HG03442 (cell line): Measurements from ENCODE around the gene CLRN1.

Source experiments
- ATAC-seq: cut with Tn5 transposase; IDR thresholded peaks from one replicate; pipeline ENCODE4 v1.9.1; 2021; ENCODE audit warnings: mild to moderate bottlenecking, moderate library complexity; ENCODE audit not compliant: unreplicated experiment

CLRN1 gene

DNA sequence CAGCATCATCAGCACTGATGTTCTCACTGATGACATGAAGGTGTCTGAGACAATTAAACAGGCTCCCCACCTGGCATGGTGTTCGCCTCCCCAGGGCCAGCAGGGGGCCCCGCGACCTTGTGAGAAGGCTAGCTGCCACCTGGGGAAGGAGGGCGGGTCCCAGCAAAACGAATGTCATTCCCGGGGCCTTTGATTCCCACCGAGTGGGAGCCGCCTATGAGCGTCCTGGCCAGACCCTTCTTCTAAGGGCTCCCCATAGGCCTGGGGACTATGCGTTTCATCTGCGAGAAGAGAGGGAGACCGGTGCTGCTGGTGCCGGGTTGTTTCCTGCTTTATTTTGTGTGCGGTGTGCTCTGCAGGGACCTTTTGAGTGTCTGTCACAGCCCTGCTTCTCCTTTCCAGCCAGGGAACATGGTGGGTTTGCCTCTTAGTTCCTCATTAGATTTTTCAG, 46.8 kb downstream of the CLRN1 start:
- ATAC-seq = peak; percentile 93

DNA sequence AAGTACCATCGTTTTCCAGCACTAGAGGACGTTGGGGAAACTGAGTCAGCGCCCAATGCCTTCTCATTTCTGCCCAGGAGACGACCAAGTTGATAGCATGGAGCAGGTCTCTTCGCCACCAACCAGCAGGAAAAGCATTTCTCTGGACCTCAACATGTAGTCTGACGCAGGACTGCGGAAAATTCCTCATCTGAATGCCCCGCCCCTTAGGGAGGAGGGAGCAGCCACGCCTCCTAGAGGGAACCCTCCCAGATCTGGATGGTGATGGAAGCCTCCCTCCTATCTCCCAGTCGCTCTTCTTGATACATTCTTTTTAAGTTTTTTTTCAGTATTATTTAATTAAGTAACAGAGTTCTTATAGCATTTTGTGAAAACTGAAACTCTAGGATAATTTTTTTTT, 49.9 kb downstream of the CLRN1 start:
- ATAC-seq = no peak

GRCh38 chr3:150921209-150921608, 51.3 kb downstream of the CLRN1 start:
- no peak for ATAC-seq

DNA sequence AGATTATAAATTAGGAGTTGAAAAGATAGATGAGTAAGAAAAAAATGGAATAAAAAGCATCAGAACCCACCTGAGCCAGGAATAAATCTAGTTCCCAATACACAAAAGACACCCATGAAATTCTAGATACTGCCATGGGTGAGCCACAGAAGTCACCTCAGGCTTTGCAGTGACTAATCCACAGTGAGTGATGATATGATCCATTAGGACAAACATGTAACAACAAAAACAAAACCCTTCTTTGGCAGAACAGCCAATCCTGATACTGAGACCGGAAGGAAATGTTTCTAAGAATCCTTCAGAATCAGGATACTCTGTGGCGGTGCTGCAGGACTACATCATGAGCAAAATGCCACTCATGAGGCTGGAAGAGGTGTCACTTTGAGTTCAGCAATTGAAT, 52.3 kb downstream of the CLRN1 start:
- no peak for ATAC-seq

GRCh38 chr3:150917951-150918350, 54.6 kb downstream of the CLRN1 start:
- no peak for ATAC-seq

GRCh38 chr3:150913133-150913922, 59.2 kb downstream of the CLRN1 start:
- no peak for ATAC-seq

GRCh38 chr3:150912501-150912900, 60.0 kb downstream of the CLRN1 start:
- no peak for ATAC-seq

DNA sequence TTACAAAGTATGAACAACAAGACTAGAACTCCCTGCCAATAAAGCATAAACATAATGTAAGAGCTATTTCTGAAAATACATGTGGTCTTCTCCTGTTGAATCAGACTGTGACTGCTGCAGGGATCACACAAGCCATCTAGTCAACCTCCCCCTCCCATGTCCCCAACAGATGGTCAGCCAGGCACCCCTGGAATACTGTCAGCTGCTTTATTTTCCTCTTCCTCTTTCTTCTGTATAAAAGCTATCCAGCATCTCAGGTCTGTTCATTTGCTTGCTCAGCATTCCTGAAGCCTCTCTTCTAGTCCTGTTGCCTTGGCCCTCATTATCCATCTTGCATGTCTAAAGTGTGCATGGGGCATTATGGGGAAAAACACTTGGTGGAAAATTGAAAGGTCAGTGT, 60.8 kb downstream of the CLRN1 start:
- ATAC-seq = no peak

DNA sequence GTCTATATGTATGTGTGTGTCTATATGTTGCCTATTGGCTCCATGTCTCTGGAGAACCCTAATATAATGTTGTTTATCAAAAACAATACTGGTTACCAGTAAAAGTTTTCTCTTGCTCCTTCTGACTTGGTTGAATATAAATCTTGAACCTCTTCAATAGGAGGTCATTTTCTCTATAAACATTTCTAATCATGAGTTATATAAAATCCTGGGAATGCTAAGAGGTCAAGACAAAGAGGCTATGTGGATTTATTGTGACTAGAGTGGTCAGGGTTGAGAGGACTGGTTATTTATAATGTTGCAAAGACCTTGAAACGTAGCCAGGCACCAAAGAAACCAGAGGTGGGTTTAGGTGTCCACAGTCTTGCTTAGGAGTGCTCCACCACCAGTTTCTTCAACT, 66.1 kb downstream of the CLRN1 start:
- ATAC-seq = no peak

DNA sequence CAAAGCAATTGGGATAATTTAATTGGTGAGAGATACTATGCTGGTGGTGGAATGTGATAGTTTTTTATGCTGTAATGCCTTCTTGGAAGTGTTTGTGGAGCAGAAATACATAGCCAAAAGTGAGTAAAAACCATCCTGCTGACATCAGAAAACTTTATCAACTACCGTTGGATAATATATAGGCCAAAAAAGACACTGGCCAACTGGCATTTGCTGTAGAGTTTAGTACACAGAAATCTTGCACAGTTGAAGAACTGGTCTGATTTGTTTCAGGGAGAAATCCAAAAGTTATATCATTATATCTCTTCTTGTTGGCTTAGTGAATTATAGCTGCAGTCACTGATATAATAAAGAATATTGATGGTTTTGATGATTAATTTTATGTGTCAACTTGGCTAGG, 66.8 kb downstream of the CLRN1 start:
- no peak for ATAC-seq

- ATAC-seq = no peak
These were observed 67.2 kb downstream of the CLRN1 start, which contains the start of gene MINDY4B for GRCh38 chr3:150905339-150905738. TSS of gene MINDY4B (minus strand) at chr3:150905439. CDS start at chr3:150905439, 0 bp downstream.

- ATAC-seq = no peak
These were observed 69.5 kb downstream of the CLRN1 start for GRCh38 chr3:150902988-150903387.

DNA sequence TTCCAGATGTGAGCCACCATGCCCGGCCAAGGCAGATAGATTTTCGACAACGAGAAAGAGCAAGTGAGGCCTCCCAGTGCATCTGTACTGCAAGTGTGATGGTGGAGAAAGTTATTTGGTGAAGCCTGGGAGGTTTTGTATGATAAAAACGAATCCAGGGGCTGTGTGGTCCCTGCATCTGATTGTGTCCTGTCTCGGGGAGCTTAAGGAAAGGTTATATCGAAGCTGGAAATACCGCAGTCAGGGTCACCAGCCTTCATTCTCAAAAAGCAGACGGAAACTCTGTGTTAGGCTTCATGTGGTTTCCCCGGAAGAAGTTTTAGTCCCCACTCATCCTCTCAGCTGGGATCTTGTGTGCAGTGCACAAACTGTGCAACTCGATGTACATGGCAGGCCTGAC, 70.7 kb downstream of the CLRN1 start:
- no peak for ATAC-seq

GRCh38 chr3:150899141-150899540, 73.4 kb downstream of the CLRN1 start:
- no peak for ATAC-seq

- ATAC-seq = no peak
These were observed 74.3 kb downstream of the CLRN1 start for GRCh38 chr3:150898046-150898754.

DNA sequence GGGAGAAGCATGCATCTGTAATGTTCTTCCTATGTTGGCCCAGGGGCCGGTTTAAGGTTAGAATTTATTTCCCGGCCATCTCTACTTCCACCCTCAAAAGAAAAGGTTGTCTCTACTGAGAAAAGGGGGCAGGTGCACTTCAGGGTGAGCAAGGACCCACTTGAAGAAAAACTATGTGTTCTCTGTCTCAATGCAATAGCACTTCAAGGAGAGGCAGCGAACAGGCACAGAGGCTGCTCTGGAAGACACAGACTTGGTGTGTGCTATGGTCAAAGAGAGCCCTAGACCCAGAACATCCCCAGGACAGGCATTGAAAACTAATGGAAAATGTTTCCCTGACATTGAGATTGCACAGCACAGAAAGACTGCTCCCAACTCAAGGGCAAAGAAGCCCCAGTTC, 74.9 kb downstream of the CLRN1 start:
- no peak for ATAC-seq

DNA sequence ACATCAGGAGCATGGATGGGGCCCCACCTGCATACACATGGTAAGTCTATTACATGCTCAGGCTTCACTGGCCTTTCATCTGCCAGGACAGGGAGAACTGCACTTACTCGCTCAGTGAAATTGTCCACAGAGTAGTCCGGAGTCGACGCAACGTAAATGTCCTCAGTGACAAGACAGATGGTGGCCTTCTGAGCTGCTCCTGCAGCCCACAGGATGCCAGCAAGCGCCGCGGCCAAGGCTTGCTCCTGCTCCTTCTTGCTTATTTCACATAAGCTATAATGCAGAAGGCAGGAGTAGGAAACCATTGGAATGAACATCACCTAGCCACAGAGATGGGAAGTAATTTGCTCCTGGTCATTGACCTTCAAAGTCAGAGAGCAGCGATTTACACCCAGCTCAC, 81.7 kb downstream of the CLRN1 start:
- no peak for ATAC-seq

- ATAC-seq = no peak
These were observed 82.2 kb downstream of the CLRN1 start for GRCh38 chr3:150890295-150890694.

DNA sequence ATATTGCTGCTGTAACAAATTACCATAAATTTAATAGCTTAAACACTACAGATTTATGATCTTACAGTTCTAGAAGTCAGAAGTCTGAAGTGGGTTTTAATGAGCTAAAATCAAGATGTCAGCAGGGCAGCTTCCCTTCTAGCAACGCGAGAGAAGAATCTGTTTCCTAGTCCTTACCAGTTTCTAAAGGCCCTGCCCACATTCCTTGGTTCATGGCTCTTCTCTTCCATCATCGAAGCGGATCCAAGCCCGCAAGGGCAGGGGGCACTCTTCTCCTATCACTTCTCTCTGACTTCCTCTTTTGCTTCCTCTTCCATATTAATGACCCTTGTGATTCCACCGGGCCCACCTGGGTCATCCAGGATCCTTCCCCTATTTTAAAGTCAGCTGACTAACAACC, 83.4 kb downstream of the CLRN1 start:
- ATAC-seq = no peak

DNA sequence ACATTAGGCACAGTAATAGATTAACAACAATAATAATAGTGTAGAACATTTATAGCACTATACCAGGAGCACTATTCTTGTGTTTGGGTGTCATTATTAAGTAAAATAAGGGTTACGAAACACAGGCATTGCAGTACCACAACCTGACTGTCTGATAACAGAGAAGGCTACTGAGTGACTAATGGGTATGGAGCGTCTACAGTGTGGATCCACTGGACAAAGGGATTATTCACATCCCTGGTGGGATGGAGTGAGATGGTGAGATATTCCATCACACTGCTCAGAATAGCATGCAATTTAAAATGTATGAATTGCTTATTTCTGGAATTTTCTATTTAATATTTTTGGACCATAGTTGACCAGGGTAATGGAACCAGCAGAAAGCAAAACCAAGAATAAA, 85.5 kb downstream of the CLRN1 start:
- no peak for ATAC-seq

GRCh38 chr3:150885535-150885934, 87.0 kb downstream of the CLRN1 start:
- ATAC-seq = no peak

- no peak for ATAC-seq
These were observed 93.4 kb downstream of the CLRN1 start for GRCh38 chr3:150878996-150879575.
